A549 (cell line): ENCODE measurements around the gene HCN4. TPM values are rescaled to one million over a fixed set of nuclear protein-coding genes. Genes with fewer than 3 reads are reported as not detected.

Source experiments
- ATAC-seq, 2 experiments: fragments of 200-7000 bp in 1 of 2; fragments of >200 bp in 1 of 2; cut with Nextera tagmentation in 1 of 2; cut with Tn5 transposase in 1 of 2; 3 replicates each; pipeline versions ENCODE4 v1.8.0 to v1.9.1; 2018 to 2020; ENCODE audit warnings: mild to moderate bottlenecking in 1 of 2, moderate library complexity in 1 of 2
- CTCF ChIA-PET: fragments of 300-600 bp; sonication (Branson Sonifier 250); formaldehyde crosslinking; extraction: SDS; loops from one replicate; lab custom pipeline; 2021; ENCODE audit warnings: antibody characterized with exemption, inconsistent platforms; lab: Yijun Ruan, JAX
- POLR2A ChIA-PET: fragments of 350-600 bp; formaldehyde crosslinking; extraction: SDS; loops from one replicate; lab custom pipeline; 2021; ENCODE audit warnings: antibody characterized with exemption, inconsistent platforms; lab: Yijun Ruan, JAX
- DNase-seq, 2 experiments: peaks; one replicate each; pipeline versions ENCODE4 v3.0.0 to v3.0.0-alpha.2; 2011 to 2016; ENCODE audit warnings: low read depth in 1 of 2, low spot score in 1 of 2
- FAIRE-seq: peaks from 2 replicates; lab custom pipeline; 2011; peaks lifted over from hg19 to GRCh38; lab: Jason Lieb, UNC
- H3K27ac ChIP-seq, 2 experiments: fragments of >200 bp; sonication (Bioruptor Twin); formaldehyde crosslinking; 3 replicates each; pipeline ENCODE4 v1.5.1; 2016 to 2017
- H3K4me1 ChIP-seq: fragments of >200 bp; sonication (Bioruptor Twin); formaldehyde crosslinking; 3 replicates; pipeline ENCODE4 v1.6.1; 2016
- H3K4me2 ChIP-seq: fragments of >200 bp; sonication (Bioruptor Twin); formaldehyde crosslinking; 3 replicates; pipeline ENCODE4 v1.6.1; 2016
- H3K4me3 ChIP-seq: fragments of >200 bp; sonication (Bioruptor Twin); formaldehyde crosslinking; 3 replicates; pipeline ENCODE4 v1.5.1; 2016
- H3K9me3 ChIP-seq: fragments of >200 bp; sonication (Bioruptor Twin); formaldehyde crosslinking; 3 replicates; pipeline ENCODE4 v1.6.1; 2016
- BHLHE40 ChIP-seq: IDR thresholded peaks from 2 replicates; pipeline ENCODE4 v1.6.1; 2012; ENCODE audit warnings: low read depth, low read length, inconsistent platforms
- FOSL2 ChIP-seq, 2 experiments: fragments of 450-650 bp in 1 of 2; fragments of >200 bp in 1 of 2; sonication (Bioruptor Twin) in 1 of 2; formaldehyde crosslinking; IDR thresholded peaks; 2 replicates each; pipeline versions ENCODE4 v1.5.0 to v1.6.1; 2016 to 2020; ENCODE audit warnings: mild to moderate bottlenecking in 1 of 2, moderate library complexity in 1 of 2
- FOXS1 ChIP-seq: fragments of 250-450 bp; sonication (Bioruptor Pico); IDR thresholded peaks from 2 replicates; pipeline ENCODE4 v1.5.0; 2020; ENCODE audit warnings: mild to moderate bottlenecking, moderate library complexity
- HDAC2 ChIP-seq: fragments of 200-600 bp; sonication (generic); IDR thresholded peaks from 2 replicates; pipeline ENCODE4 v1.6.1; 2016
- HEYL ChIP-seq: fragments of 250-450 bp; sonication (Bioruptor Pico); IDR thresholded peaks from 2 replicates; pipeline ENCODE4 v1.8.0; 2021; ENCODE audit warnings: mild to moderate bottlenecking, moderate library complexity
- JUN ChIP-seq, 2 experiments: fragments of >200 bp; sonication (Bioruptor Twin); formaldehyde crosslinking; IDR thresholded peaks; 2 replicates in 1 of 2; 3 replicates in 1 of 2; pipeline ENCODE4 v1.6.1; 2016 to 2017
- JUNB ChIP-seq: fragments of >200 bp; sonication (Bioruptor Twin); formaldehyde crosslinking; IDR thresholded peaks from 2 replicates; pipeline ENCODE4 v1.6.1; 2016
- MAX ChIP-seq: IDR thresholded peaks from 2 replicates; pipeline ENCODE4 v1.6.1; 2012
- MAZ ChIP-seq: fragments of 150-350 bp; IDR thresholded peaks from 2 replicates; pipeline ENCODE4 v1.6.1; 2014; ENCODE audit warnings: antibody characterized with exemption, low read depth, low read length, borderline replicate concordance
- NPAS2 ChIP-seq: fragments of 250-450 bp; sonication (Bioruptor Pico); IDR thresholded peaks from 2 replicates; pipeline ENCODE4 v1.8.0; 2022; ENCODE audit warnings: mild to moderate bottlenecking, moderate library complexity, borderline replicate concordance
- PBX3 ChIP-seq: IDR thresholded peaks from 2 replicates; pipeline ENCODE4 v1.6.1; 2012
- PHF8 ChIP-seq: fragments of 200-600 bp; sonication (generic); IDR thresholded peaks from 2 replicates; pipeline ENCODE4 v1.6.1; 2016; ENCODE audit warnings: low read depth, mild to moderate bottlenecking, antibody characterized with exemption, moderate library complexity, borderline replicate concordance
- POLR2A ChIP-seq: IDR thresholded peaks from 2 replicates; pipeline ENCODE4 v1.6.1; 2012; ENCODE audit warnings: mild to moderate bottlenecking, low read length
- POLR2AphosphoS2 ChIP-seq: conservative IDR thresholded peaks from 2 replicates; pipeline ENCODE4 v1.6.1; 2012; ENCODE audit warnings: low read length, improper control_type of control experiment, inconsistent platforms
- RAD21 ChIP-seq, 2 experiments: fragments of >200 bp in 1 of 2; sonication (Bioruptor Twin) in 1 of 2; formaldehyde crosslinking in 1 of 2; IDR thresholded peaks in 1 of 2; conservative IDR thresholded peaks in 1 of 2; 2 replicates in 1 of 2; 3 replicates in 1 of 2; pipeline ENCODE4 v1.6.1; 2012 to 2018; ENCODE audit warnings: inconsistent platforms in 1 of 2
- RCOR1 ChIP-seq: fragments of 150-350 bp; IDR thresholded peaks from 2 replicates; pipeline ENCODE4 v1.6.1; 2014; ENCODE audit warnings: antibody characterized with exemption, low read length, low read depth
- SMC3 ChIP-seq: fragments of >200 bp; sonication (Bioruptor Twin); formaldehyde crosslinking; IDR thresholded peaks from 3 replicates; pipeline ENCODE4 v1.6.1; 2018; ENCODE audit warnings: inconsistent platforms
- SREBF2 ChIP-seq: fragments of 450-650 bp; IDR thresholded peaks from 2 replicates; pipeline ENCODE4 v1.6.1; 2014; ENCODE audit warnings: mild to moderate bottlenecking, moderate library complexity
- ZC3H11A ChIP-seq: fragments of 450-650 bp; IDR thresholded peaks from 2 replicates; pipeline ENCODE4 v1.6.1; 2014; ENCODE audit warnings: antibody characterized with exemption, mild to moderate bottlenecking
- ZFP36 ChIP-seq: fragments of 450-650 bp; IDR thresholded peaks from 2 replicates; pipeline ENCODE4 v1.6.1; 2014; ENCODE audit warnings: borderline replicate concordance; ENCODE audit not compliant: partially characterized antibody
- WGBS: methylation state at CpG from one replicate; pipeline ENCODE4 v1.1.6; 2017; ENCODE audit errors: missing lambda C conversion rate; 5-methylcytosine and 5-hydroxymethylcytosine counted together
- polyA plus RNA-seq, 4 experiments: library from polyadenylated mRNA; depleted of rRNA in 3 of 4; stranded (reverse); fragments of >200 nt; fragmentation: RNase III in 1 of 4; extraction: RNeasy Plus Mini Kit Qiagen cat#74134 plus additional on column Dnase treatment in 1 of 4; gene quantifications; 2 replicates in 3 of 4; 3 replicates in 1 of 4; pipeline ENCODE4 v1.2.3, GENCODE V29; 2011 to 2017
- TF ChIP-seq, protein P1 (sequence below): fragments of 450-650 bp; IDR thresholded peaks from 2 replicates; pipeline ENCODE4 v1.6.1; 2014; ENCODE audit warnings: antibody characterized with exemption
- TF ChIP-seq, protein P2 (sequence below): fragments of >200 bp; sonication (Bioruptor Twin); formaldehyde crosslinking; IDR thresholded peaks from 3 replicates; pipeline ENCODE4 v1.6.1; 2016
- TF ChIP-seq, protein P3 (sequence below): IDR thresholded peaks from 2 replicates; pipeline ENCODE4 v1.6.1; 2012; ENCODE audit warnings: low read depth, borderline replicate concordance

Gene HCN4
- polyA plus RNA-seq, 2 of the 4 experiments (the other 2 are of a cell fraction) = 0.03 to 0.09 TPM

GRCh38 chr15:73334086-73334485 is 34.7 kb downstream of the HCN4 start:
- WGBS = 62% methylated on average over 5 of the region's 6 CpGs
- POLR2A ChIA-PET = no interaction called here
- ATAC-seq (no peak), DNase-seq (no peak), FAIRE-seq (no peak)
- H3K4me2 ChIP-seq = no peak overlapping the region
- H3K9me3 ChIP-seq = no peaks in the 10 kb centered on the region
- no peak for TF ChIP-seq RCOR1
- TF ChIP-seq, protein P1, sequence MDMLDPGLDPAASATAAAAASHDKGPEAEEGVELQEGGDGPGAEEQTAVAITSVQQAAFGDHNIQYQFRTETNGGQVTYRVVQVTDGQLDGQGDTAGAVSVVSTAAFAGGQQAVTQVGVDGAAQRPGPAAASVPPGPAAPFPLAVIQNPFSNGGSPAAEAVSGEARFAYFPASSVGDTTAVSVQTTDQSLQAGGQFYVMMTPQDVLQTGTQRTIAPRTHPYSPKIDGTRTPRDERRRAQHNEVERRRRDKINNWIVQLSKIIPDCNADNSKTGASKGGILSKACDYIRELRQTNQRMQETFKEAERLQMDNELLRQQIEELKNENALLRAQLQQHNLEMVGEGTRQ = no peak
- no peak for TF ChIP-seq PHF8
- no peak for TF ChIP-seq HEYL (CRISPR knock-in tag)
- no peak for TF ChIP-seq JUN (IDR thresholded peaks at IDR 0.05)
- TF ChIP-seq, protein P2, sequence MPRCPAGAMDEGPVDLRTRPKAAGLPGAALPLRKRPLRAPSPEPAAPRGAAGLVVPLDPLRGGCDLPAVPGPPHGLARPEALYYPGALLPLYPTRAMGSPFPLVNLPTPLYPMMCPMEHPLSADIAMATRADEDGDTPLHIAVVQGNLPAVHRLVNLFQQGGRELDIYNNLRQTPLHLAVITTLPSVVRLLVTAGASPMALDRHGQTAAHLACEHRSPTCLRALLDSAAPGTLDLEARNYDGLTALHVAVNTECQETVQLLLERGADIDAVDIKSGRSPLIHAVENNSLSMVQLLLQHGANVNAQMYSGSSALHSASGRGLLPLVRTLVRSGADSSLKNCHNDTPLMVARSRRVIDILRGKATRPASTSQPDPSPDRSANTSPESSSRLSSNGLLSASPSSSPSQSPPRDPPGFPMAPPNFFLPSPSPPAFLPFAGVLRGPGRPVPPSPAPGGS = no peak
- TF ChIP-seq MAX = no peak
- TF ChIP-seq NPAS2 (CRISPR knock-in tag) = no peak
- TF ChIP-seq FOXS1 = no peak
- no peak for TF ChIP-seq BHLHE40
- TF ChIP-seq ZC3H11A = no peak
- TF ChIP-seq MAZ = no peak
- TF ChIP-seq, protein P3, sequence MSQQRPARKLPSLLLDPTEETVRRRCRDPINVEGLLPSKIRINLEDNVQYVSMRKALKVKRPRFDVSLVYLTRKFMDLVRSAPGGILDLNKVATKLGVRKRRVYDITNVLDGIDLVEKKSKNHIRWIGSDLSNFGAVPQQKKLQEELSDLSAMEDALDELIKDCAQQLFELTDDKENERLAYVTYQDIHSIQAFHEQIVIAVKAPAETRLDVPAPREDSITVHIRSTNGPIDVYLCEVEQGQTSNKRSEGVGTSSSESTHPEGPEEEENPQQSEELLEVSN = no peak
- TF ChIP-seq SMC3 = no peak
- TF ChIP-seq FOSL2 (IDR thresholded peaks at IDR 0.05) = no peak
- no peak for TF ChIP-seq FOSL2 (CRISPR knock-in tag; IDR thresholded peaks at IDR 0.05)
- TF ChIP-seq HDAC2 = no peak
- TF ChIP-seq JUNB = no peak
- no peaks in the 10 kb centered on the region for H3K4me1 ChIP-seq
- H3K27ac ChIP-seq = no peak overlapping the region
- H3K4me3 ChIP-seq = no peak overlapping the region
- CTCF ChIA-PET = interaction anchor here (0.6 to 1.7 kb wide), 2 partner anchors 9 to 10 kb away, joined by 3 to 6 read pairs; no protein-coding TSS in a partner anchor

DNA sequence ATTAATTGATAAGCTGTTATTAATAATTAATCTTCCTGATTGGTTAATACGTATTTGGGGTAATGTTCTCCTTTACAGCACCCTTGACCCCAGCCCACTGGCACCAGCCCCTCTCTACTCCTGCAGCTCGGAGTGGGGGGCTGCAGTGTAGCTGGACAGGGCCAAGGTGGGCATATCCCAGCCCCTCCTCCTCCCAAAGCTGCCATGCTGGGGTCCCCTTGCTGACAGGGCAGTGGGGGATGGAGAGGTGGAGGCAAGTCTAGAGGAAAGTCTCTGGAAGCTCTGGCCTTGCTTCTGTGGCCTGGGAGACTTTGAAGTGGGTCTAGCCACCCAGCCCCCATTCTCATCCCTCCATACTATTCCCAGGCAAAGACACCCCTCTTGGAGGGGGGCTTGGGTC is 35.8 kb downstream of the HCN4 start:
- Histone ChIP-seq H3K4me3 (no peak overlapping the region), H3K4me1 (no peaks in the 10 kb centered on the region), H3K4me2 (no peak overlapping the region), H3K27ac (no peak overlapping the region), H3K9me3 (no peaks in the 10 kb centered on the region)
- FAIRE-seq (no peak), DNase-seq (no peak), ATAC-seq (no peak)
- POLR2A ChIA-PET = no interaction called here
- CTCF ChIA-PET = interaction anchor here (1.0 to 1.2 kb wide), 4 partner anchors 8 to 27 kb away, joined by 3 to 6 read pairs (median 3); no protein-coding TSS in a partner anchor
- WGBS = 54% methylated on average over 2 of the region's 2 CpGs
- TF ChIP-seq PBX3 (no peak), SREBF2 (no peak), RAD21 (conservative IDR thresholded peaks at IDR 0.05 in 1 of 2, IDR thresholded peaks at IDR 0.05 in 1 of 2) (no peak), POLR2AphosphoS2 (no peak), POLR2A (no peak), JUN (IDR thresholded peaks at IDR 0.05) (no peak), ZFP36 (no peak)
- TF ChIP-seq, all 56 proteins: peak for 0
